GM12864 (cell line): ENCODE results near the gene VSIR.

Source experiments
- DNase-seq: peaks from one replicate; pipeline ENCODE4 v3.0.0-alpha.2; 2011; ENCODE audit warnings: low read depth
- H3K4me3 ChIP-seq: 2 replicates; pipeline ENCODE4 v1.5.1; 2011; ENCODE audit warnings: mild to moderate bottlenecking, low read depth, low read length, control low read depth
- CTCF ChIP-seq: IDR thresholded peaks from 2 replicates; pipeline ENCODE4 v1.5.1; 2011; ENCODE audit warnings: low read depth, mild to moderate bottlenecking, moderate library complexity, low read length, control low read depth, inconsistent platforms; ENCODE audit errors: missing control alignments

Gene VSIR

GRCh38 chr10:71780719-71781118 lies 7.4 kb upstream of the VSIR start:
- no peak overlapping the region for H3K4me3 ChIP-seq
- TF ChIP-seq CTCF: peak; percentile 1
- no peak for DNase-seq

GRCh38 chr10:71780156-71780555 lies 6.8 kb upstream of the VSIR start:
- no peak for TF ChIP-seq CTCF
- DNase-seq: no peak
- H3K4me3 ChIP-seq: no peak overlapping the region

GRCh38 chr10:71779641-71780040 lies 6.3 kb upstream of the VSIR start:
- no peak for TF ChIP-seq CTCF
- DNase-seq: no peak
- no peak overlapping the region for H3K4me3 ChIP-seq

- no peak for TF ChIP-seq CTCF
- DNase-seq: no peak
- H3K4me3 ChIP-seq: no peak overlapping the region
These were observed 4.9 kb upstream of the VSIR start for GRCh38 chr10:71778071-71778825.

GRCh38 chr10:71777213-71777985 lies 4.1 kb upstream of the VSIR start:
- no peak overlapping the region for H3K4me3 ChIP-seq
- TF ChIP-seq CTCF: no peak

GRCh38 chr10:71776481-71776925 lies 3.2 kb upstream of the VSIR start:
- no peak overlapping the region for H3K4me3 ChIP-seq
- DNase-seq: no peak
- TF ChIP-seq CTCF: no peak

More at GRCh38 chr10:71777213-71777985, 4.1 kb upstream of the VSIR start:
- DNase-seq: no peak
